RPMI8226 (cell line): Measurements from ENCODE around the gene PLOD2.

Experiments used
- DNase-seq: peaks from one replicate; pipeline ENCODE4 v3.0.0-alpha.2; 2015

The PLOD2 gene

GRCh38 chr3:146093896-146094295 is 67.1 kb downstream of the PLOD2 start:
- no peak for DNase-seq

DNA sequence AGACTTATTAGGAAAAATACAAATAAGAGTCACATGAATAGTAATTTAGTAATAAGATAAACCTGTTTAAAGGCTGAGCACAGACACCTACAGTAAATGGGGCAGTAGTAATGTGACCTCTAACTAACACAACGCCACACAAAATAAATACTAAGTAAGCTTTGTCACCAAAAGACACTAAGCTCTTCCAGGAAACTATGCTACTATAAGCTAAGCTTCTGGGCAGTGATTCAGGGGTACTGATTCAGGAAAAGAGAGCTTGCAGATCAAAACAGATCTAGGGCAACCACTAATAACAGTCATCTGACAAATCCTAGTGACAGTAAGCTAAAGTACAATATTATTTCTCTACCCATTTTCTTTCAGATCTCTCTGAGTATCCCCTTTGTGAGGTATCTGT is 68.8 kb downstream of the PLOD2 start:
- DNase-seq: no peak

DNA sequence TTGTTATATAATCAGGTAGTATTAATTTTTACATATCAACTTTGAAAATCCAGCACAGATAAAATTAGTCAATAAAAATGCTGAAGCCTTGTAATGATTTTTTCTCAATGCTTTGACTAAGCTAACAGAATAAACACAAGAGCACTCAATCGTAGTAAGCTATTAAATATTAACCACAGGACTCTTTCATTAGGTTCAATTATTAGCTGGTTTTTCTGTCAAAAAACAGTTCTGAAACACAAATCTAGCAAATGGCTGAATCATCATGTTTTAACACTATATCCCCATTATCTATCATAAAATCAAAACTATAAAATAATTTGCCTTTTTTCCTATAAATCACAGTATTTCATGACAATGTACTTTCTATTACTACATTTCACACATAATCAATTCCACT is 69.6 kb downstream of the PLOD2 start:
- no peak for DNase-seq

DNA sequence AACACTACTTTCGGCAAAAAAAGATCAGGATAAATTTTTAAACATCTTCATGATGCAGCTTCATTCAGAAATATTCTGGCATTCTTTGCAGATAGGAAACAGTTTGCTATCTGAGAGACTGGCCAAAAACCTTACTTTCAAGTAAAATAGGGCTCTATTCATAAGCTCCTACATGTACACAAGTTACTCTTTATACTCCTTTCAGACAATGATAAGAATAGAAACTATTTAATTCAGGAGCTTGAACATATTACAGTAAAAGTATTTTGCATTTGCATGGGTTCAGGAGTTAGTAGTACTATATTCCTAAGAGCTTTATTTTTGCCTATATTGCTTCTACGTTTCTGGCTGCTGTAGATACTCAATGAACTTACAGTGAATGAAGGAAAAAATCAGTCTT is 70.5 kb downstream of the PLOD2 start:
- no peak for DNase-seq

- no peak for DNase-seq
Observed at GRCh38 chr3:146088840-146089239, 72.1 kb downstream of the PLOD2 start.

- no peak for DNase-seq
Observed at GRCh38 chr3:146087116-146087515, 73.9 kb downstream of the PLOD2 start.

DNA sequence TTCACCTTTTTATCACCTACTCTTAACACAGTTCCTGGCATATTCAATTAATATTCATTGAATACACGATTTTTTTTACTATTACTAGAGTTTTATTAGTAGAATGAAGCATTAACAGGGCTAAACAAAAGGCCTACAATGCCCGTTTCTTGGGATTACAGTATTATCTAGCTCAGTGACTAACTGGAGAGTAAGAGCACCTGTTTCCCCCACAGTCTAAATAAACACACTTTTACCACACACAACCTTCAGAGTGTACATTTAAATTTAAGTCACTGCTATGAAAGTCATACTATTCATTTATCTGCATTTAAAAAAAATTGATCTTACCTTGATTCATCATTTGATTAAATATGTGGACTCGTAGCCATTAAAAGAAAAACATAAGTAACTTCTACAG is 74.8 kb downstream of the PLOD2 start:
- DNase-seq: no peak

DNA sequence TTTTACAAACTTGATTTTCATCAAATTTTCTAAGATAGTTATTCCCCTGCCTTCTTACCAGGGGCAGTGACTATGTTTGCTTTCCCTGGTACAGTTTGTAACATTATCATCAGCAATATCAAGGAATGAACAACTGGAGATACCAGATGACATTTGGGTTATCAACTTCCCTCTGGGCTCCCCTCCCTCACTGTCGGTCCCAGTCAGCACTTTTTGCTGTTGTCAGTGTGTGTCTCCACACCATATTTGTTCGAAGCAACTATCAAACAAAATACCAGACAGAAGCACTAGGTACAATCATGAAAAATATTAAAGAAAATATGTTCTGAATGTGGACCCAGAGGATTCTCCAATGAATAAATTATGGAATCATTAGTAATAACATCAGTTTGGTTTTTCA is 75.3 kb downstream of the PLOD2 start:
- no peak for DNase-seq

DNA sequence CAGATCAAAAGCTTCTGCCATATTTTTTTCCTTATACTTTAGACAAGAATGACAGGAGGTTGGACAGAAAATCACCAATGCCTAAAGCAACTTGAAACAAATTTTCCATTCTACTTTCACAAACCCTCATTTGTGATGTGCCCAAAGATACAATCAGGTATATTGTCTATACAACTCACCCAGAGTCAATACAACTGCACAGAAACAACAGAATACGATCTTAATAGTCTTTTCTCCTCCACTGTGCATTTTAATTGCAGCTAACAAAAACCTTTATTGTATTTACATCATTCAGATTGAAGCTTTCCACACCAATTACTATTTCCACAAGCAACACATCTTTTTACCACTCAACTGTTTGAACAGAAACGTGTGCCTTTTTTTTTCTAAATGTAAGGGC is 80.4 kb downstream of the PLOD2 start:
- DNase-seq: no peak

- no peak for DNase-seq
Observed at GRCh38 chr3:146078031-146078430, 83.0 kb downstream of the PLOD2 start.

DNA sequence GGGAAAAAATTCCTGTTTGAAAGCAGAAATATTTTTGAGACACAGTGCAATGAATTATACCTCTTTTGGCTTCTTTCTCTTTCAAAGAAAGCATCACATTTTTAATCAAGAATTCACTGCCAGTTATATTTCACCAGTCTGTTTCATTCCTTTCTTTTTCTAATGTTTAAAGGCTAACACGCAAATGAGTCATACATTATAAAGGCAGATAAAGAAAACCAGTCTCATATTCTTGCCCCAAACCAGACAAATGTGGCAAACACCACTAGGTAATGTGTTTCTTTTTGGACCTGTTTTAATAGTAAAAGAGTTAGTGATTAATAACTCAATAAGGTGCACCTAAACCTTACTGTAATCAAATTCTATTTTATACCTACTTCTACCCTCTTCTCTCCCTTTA is 83.8 kb downstream of the PLOD2 start:
- no peak for DNase-seq

DNA sequence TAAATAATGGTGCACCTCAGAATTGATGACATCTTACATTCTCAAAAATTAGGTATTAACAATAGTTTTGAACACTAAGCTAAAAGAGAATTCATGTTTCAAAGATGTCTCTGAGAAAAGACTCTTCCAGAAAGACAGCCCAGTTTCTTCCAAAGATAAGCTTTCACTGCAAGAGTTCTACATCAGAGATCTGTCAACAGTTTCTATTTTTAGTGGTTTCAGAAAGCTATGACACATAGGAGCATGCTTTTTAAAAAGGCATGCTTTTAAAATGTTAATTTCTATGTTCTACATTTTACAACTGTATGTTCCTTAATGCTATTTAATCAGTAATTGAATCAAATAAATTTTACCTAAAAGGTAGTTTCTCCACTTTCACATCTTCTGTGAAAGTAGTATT is 88.2 kb downstream of the PLOD2 start:
- DNase-seq: no peak

- DNase-seq: no peak
Observed at GRCh38 chr3:146072061-146072460, 88.9 kb downstream of the PLOD2 start.

DNA sequence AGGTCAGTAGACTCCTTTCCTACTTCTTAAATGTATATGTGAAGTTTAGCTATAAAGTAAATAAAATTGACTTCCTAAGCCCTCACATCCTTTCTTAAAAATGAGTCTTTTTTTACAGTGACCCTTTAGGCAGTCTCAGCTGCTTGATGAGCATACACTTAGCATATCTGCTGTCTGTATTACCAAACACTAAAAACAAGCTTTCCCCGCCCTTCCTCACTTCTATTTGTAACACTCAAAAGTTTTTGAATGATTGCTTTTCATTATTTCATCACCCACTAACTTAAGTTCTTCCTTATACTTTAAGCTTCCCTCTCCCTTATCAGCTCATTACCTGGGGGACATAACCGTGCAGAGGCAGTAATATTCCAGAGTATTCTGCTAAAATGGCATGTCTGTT is 89.4 kb downstream of the PLOD2 start:
- no peak for DNase-seq

DNA sequence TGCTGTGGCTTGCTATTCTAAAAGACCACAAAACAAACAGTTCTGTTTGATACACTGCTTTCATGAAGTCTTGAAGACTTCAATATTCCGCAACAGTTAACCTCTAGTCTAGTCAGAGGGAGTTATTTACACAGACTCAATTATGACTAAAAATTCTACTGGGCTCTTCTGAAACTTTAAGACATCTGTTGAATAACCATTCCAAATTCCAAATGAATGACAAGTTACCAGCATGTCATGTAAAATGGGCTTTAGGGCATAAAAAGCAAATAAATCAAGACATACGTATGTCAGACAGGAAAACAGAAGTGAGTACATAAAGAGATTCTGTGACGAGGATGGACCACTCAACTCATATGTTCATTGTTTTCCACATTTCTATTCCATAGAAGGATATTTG is 93.9 kb downstream of the PLOD2 start:
- no peak for DNase-seq

DNA sequence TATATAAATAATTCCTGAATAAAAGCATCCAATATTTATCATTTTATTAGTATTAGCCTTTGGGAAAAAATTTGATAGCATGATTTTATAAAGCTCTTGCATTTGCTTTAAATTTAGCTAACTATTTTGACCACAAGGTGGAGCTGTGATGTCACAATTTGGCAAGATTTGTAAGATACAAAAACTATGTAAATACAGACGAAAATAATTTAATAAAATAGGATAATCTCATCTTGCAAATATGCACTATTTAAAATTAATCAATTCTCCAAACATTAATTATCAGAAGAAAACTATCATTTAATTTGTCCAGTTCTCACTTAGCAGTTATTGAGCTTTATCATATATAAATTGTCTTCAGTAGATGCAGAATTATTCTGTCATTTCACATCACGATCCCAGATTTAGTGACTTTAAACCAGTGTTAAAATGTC is 95.4 kb downstream of the PLOD2 start:
- peak; percentile 59 for DNase-seq

DNA sequence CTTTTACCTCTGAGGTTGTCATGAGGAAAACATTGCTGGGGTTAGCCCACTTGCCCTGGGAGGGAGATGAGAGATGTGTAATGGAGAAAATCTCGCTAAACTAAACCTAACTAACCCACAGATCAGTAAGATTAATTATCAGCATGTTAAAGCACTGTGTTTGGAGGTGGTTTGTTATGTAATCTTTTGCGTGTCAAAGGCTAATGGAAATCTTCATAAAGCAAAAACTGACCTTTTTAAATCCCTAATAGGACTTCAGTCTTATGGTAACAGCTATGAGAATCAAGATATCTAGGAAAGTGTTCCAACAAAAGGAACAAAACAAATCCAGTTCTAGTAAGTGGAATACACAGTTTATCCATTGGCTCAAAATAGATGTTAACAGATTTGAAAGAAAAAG is 102.7 kb downstream of the PLOD2 start:
- no peak for DNase-seq

- no peak for DNase-seq
Observed at GRCh38 chr3:146052791-146053310, 108.1 kb downstream of the PLOD2 start.

GRCh38 chr3:146052056-146052790 is 108.8 kb downstream of the PLOD2 start:
- no peak for DNase-seq

- DNase-seq: no peak
Observed at GRCh38 chr3:146050691-146051090, 110.3 kb downstream of the PLOD2 start.

GRCh38 chr3:146047485-146047884 is 113.5 kb downstream of the PLOD2 start:
- DNase-seq: no peak

DNA sequence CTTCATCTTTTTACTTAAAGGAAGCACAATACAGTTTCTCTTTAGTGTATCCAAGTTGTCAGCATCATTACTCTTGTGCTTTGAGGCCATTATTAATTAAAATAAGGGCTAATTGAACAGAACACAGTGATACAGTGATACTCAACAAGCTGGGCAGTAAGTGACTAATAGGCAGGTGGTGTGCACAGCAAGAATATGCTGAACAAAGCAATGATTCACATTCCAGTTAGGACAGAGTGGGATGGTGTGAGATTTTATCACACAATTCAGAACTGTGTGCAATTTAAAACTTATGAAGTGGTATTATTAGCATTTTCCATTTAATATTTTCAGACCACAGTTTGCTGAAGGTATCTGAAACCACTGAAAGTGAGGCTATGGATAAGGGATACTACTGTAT is 116.9 kb downstream of the PLOD2 start:
- DNase-seq: no peak

GRCh38 chr3:146040630-146041029 is 120.4 kb downstream of the PLOD2 start:
- DNase-seq: no peak

DNA sequence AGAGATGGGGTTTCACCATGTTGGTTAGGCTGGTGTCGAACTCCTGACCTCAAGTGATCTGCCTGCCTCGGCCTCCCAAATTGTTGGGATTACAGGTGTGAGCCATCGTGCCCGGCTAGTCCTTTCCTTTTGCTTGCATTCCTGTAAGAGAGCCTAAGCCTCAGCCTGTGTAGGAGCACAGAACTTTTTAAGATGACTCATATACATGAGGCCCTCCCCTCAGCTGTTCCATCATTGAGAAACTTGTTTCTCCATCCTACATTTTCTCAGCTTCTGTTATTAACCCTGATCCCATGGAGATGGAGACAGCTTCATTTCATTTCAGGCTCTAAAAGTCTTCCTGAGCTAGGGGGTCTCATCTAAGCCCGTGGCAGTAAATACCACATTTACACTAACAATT is 123.3 kb downstream of the PLOD2 start:
- no peak for DNase-seq

- DNase-seq: no peak
Observed at GRCh38 chr3:146036281-146036680, 124.7 kb downstream of the PLOD2 start.
